HFF-Myc (cell line): Measurements from ENCODE around the gene GPX4.

Experiments
- DNase-seq: peaks from one replicate; pipeline ENCODE4 v3.0.0-alpha.2; 2011; ENCODE audit warnings: low read depth; ENCODE audit errors: extremely low read depth
- H3K4me3 ChIP-seq: replicated peaks from 2 replicates; pipeline ENCODE4 v1.5.1; 2011; ENCODE audit warnings: low read depth, mild to moderate bottlenecking, control low read depth, low read length
- TF ChIP-seq, protein P1 (sequence below): IDR thresholded peaks from 2 replicates; pipeline ENCODE4 v1.5.1; 2012; ENCODE audit warnings: mild to moderate bottlenecking, low read depth, low read length, control low read depth; ENCODE audit errors: missing control alignments

The GPX4 gene

DNA sequence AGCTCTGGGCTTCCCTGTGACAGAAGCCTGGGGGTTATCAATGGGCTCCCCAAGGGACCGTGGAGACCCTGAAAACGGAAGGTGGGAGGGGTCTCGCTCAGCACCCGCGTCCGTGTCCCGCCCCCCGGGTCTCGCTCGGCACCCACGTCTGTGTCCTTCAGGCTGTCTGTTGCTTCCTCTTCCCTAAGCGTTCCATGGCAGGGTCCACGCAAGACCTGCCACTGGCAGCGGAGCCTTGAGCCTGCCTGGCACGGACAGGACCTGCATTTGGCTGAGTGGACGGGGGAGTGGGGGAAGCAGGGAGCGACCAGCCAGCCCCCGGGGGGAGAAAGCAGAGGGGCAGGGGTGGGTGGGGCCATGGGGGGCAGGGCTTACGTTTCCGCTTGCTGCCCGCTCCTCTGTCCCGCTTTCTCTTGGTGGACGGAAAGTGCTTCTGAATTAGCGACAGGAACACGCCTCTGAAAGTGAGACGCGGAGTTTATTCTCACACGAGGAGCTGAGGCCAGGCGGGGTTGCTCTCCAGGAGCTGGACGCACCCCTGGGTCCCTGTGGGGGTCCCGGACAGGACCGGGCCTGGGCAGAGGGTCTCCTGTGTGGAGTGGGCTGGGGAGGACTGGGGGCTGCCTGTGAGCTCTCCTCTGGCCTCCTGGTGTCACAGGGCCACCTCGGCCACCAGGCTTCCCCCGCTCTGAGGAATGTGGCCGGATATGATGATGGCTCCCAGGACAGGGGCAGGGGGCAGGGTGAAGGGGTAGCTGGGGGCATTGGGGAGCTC lies 12.0 kb downstream of the GPX4 start:
- TF ChIP-seq, protein P1, sequence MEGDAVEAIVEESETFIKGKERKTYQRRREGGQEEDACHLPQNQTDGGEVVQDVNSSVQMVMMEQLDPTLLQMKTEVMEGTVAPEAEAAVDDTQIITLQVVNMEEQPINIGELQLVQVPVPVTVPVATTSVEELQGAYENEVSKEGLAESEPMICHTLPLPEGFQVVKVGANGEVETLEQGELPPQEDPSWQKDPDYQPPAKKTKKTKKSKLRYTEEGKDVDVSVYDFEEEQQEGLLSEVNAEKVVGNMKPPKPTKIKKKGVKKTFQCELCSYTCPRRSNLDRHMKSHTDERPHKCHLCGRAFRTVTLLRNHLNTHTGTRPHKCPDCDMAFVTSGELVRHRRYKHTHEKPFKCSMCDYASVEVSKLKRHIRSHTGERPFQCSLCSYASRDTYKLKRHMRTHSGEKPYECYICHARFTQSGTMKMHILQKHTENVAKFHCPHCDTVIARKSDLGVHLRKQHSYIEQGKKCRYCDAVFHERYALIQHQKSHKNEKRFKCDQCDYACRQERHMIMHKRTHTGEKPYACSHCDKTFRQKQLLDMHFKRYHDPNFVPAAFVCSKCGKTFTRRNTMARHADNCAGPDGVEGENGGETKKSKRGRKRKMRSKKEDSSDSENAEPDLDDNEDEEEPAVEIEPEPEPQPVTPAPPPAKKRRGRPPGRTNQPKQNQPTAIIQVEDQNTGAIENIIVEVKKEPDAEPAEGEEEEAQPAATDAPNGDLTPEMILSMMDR, result no peak
- no peak overlapping the region for H3K4me3 ChIP-seq
- DNase-seq, result no peak

DNA sequence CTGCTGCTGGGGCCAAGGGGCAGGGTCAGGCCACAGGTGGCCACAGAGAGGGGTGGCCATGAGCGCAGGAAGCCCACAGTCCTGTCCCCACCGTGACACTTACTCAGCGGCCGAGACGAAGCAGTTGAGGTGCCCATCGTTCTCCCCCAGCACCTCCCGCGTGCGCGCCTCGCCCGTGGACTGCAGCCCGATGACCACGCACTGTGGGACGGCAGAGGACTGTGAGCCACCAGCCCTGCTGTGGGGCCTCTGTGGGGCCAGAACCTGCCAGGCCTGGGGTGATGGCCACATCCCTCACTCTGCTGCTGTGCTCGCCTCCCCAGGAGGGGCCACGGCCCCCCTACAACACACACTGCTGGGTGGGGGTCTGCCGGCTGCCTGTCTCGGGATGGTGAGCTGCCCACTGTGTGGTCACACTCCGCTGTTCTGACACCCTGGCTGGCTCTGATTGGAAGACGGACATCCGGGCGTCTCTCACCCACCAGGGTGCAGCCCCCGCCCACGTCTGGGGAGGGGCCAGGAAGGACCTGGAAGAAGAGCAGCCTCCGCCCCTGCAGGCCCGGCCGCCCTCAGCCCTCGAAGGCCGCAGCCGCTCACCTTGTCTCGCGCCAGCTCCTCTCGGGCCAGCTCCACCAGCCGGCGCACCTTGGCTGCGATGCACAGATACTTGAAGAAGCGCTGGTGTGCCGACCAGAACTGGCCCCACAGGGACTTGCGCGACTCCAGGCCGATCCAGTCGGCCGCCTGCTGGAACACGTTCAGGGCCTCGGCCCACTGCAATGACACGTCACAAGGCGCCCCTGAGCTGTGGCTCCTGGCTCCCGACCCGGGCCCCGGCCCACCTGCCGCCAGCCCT lies 13.2 kb downstream of the GPX4 start:
- H3K4me3 ChIP-seq, result no peak overlapping the region
- no peak for DNase-seq
- TF ChIP-seq, protein P1, result no peak

DNA sequence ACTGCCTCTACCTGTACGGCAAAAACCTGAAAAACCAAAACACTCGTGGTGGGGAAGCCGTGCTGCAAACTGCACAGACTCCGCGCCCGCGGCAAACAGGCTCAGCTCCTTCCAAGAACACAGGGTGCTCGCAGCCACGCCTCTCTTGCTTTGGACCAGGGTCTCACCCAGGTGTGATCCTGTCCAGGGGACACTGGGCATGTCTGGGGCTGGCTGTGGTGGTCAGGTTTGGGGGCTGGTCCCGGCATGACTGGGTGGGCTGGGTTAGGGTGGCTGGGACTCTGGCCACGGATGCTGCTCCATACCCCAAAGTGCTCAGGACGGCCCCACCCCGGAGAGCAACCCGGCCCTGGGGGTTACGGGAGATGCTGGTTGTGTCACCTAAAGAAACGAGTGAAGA lies 13.9 kb downstream of the GPX4 start:
- no peak for DNase-seq
- TF ChIP-seq, protein P1, result no peak
- no peak overlapping the region for H3K4me3 ChIP-seq

DNA sequence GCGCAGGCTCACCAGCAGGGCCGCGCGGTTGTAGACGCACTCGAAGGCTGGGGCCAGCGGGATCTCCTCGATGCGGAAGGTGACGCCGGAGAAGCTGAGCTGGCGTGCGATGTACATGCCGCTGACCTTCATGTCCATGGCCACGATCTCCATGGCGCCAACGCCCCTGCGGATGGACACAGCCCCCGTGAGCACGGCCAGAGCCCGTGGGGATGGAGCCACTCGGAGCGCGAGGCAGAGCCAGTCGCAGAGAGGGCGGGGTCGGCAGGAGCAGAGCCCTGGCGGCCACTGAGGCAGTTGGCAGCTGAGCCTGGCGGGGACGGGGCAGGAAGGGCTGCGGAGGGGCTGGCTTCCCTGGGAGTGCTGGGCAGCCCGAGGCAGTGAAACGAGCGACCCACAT lies 15.2 kb downstream of the GPX4 start:
- H3K4me3 ChIP-seq, result no peak overlapping the region
- TF ChIP-seq, protein P1, result no peak
- DNase-seq, result no peak

DNA sequence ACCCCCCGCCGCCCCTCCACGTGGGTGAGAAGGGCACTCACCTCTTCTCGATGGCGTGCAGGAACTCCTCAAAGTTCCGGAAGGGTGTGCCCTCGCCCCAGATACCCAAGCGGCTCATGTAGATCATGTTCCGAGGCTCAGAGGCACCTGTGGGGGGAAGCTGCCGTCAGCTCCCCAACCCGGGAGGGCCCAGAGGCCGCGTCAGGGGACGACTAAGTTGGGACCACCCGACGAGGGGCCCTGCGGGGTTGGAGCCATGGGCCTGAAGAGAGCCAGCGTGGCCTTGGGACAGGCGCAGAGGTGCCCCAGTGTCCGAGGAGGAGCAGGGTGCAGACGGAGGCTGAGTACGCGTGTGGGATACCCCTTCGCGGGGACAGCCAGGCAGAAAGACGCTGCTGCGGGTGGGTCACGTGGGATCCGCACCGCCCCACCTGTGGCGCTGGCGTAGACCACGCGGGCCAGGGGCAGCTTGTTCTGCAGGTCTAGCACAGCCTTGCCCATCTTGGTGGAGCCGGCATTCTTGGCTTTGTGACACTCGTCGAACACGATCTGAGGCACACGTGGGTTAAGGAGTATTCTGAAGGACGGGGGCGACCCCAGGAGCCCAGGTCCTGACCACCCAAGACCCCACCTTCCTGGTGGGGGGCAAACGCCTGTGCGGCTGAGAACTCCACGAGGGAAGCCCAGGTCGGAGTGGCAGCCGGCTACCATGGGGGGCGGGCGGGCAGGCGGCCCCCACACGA lies 15.9 kb downstream of the GPX4 start:
- no peak for DNase-seq
- TF ChIP-seq, protein P1, result no peak
- H3K4me3 ChIP-seq, result no peak overlapping the region

DNA sequence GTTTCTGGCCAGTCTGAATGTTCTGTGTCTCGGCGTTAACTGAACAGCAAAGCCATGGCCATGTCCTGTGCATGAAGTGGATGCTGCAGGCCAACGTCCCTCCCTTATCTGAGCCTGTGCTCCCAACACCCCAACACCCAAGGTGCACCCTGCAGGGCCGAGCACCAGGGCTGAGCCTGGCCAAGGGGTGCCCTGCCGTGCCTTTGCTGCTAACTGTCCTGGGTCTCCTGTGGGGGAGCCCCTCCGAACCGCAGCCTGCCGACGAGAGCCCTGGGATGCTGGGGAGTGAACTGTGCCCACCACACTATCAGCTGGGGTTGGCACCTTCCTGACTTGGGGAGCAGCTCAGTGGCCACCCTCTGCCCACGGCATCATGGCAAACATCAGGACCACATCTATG lies 17.6 kb downstream of the GPX4 start:
- TF ChIP-seq, protein P1, result no peak
- no peak overlapping the region for H3K4me3 ChIP-seq
- DNase-seq, result no peak
